ENCODE results near the gene AGBL3. TPM values are rescaled to one million over a fixed set of nuclear protein-coding genes. Genes with fewer than 3 reads are reported as not detected.

Gene AGBL3
- total and polyA plus RNA-seq, 2 of the 8 experiments (the other 6 are each of a cell fraction or from before 2014, with no cell fraction given), result 1.1 to 1.9 TPM

GRCh38 chr7:135158874-135159273 lies 172.6 kb downstream of the AGBL3 start:
- Histone ChIP-seq H3K27ac (ENCODE audit: low read depth, low read length) (no peak overlapping the region), H3K23ac (ENCODE audit: insufficient read length) (no peak overlapping the region), H3K36me3 (ENCODE audit: control insufficient read depth in 2 of 4, insufficient read depth in 4 of 4, low read length in 3 of 4) (peaks cover 0 to 7% (median 3%) of the 10 kb centered on the region in 4 experiments; a peak in 4 of 8 replicates), H2BK120ac (replicated peaks; ENCODE audit: low read depth, low read length) (no peak overlapping the region), H4K5ac (ENCODE audit: insufficient read length, low read depth, low read length) (no peak overlapping the region), H4K91ac (replicated peaks; ENCODE audit: insufficient read length, low read length) (no peak overlapping the region), H3K4me3 (ENCODE audit: extremely low read depth in 1 of 4, insufficient read depth in 2 of 4, low read depth in 3 of 4, low read length in 4 of 4) (no peak overlapping the region), H3K79me1 (ENCODE audit: low read depth, low read length) (no peaks in the 10 kb centered on the region; the same call in 1 of the 2 replicates), H3K79me2 (ENCODE audit: control insufficient read depth in 1 of 2, insufficient read depth in 2 of 2, low read length in 2 of 2) (no peaks in the 10 kb centered on the region), H3K56ac (replicated peaks; ENCODE audit: insufficient read length, low read depth, low read length) (no peak overlapping the region), H3K4me1 (replicated peaks in 1 of 4; ENCODE audit: control insufficient read depth in 3 of 4, insufficient read depth in 4 of 4, low read length in 3 of 4) (0 out of 7 replicates have a peak, but pooled peaks cover 0 to 2% (median 0%) of the 10 kb centered on the region in 4 experiments), H2BK15ac (ENCODE audit: low read length) (no peak overlapping the region), H4K20me1 (replicated peaks in 1 of 2; ENCODE audit: control insufficient read depth in 1 of 2, insufficient read depth in 2 of 2, low read length in 2 of 2) (no peaks in the 10 kb centered on the region), H2BK12ac (ENCODE audit: low read depth, low read length) (no peak overlapping the region), H4K8ac (ENCODE audit: extremely low read depth, insufficient read depth, low read length) (no peak overlapping the region), H3K18ac (ENCODE audit: extremely low read depth, low read length) (no peak overlapping the region), H3K9me3 (ENCODE audit: insufficient read depth in 2 of 2, low read depth in 1 of 2, low read length in 1 of 2) (peaks cover 22 to 25% of the 10 kb centered on the region in 2 experiments), H3K27me3 (replicated peaks in 1 of 4; ENCODE audit: control insufficient read depth in 3 of 4, extremely low read depth in 1 of 4, insufficient read depth in 3 of 4, low read length in 3 of 4) (no peaks in the 10 kb centered on the region), H3K4ac (replicated peaks; ENCODE audit: insufficient read length, low read depth, low read length) (no peak overlapping the region), H2BK5ac (ENCODE audit: low read depth, low read length) (no peak overlapping the region), H3K9ac (replicated peaks in 1 of 4; ENCODE audit: extremely low read depth in 1 of 4, low read depth in 3 of 4, low read length in 3 of 4) (no peak overlapping the region), H2BK20ac (ENCODE audit: low read length) (no peak overlapping the region), H2AK5ac (ENCODE audit: low read depth, low read length) (no peak overlapping the region), H3K23me2 (ENCODE audit: low read depth, low read length) (no peaks in the 10 kb centered on the region), H3K14ac (ENCODE audit: insufficient read length) (no peak overlapping the region), H2AFZ (ENCODE audit: low read length) (no peak overlapping the region), H3K4me2 (ENCODE audit: insufficient read depth in 1 of 2, low read depth in 2 of 2, low read length in 2 of 2) (no peak overlapping the region)
- POLR2A ChIA-PET (ENCODE audit: partially characterized antibody), result interaction anchor here (1.4 to 5.7 kb wide), 2 partner anchors 11 kb away, joined by 4 to 32 read pairs; partner anchors contain the start of genes CYREN and TMEM140
- FAIRE-seq, result no peak
- no peak for DNase-seq (ENCODE audit: low read depth in 1 of 2, low spot score in 2 of 2)
- TF ChIP-seq CBX5 (IDR thresholded peaks at IDR 0.05; ENCODE audit: low read depth, low read length), result no peak
- no peak for TF ChIP-seq EP300 (IDR thresholded peaks at IDR 0.05; ENCODE audit: borderline replicate concordance in 1 of 2, low read depth in 2 of 2, low read length in 2 of 2)
- TF ChIP-seq CTBP2 (IDR thresholded peaks at IDR 0.05; ENCODE audit: borderline replicate concordance, insufficient read depth, insufficient read length, low read length), result no peak
- TF ChIP-seq PHF8 (conservative IDR thresholded peaks at IDR 0.05; ENCODE audit: low read depth, low read length), result no peak
- no peak for TF ChIP-seq KDM5A (IDR thresholded peaks at IDR 0.05; ENCODE audit: low read length)
- no peak for TF ChIP-seq SUZ12 (IDR thresholded peaks at IDR 0.05; ENCODE audit: low read length)
- TF ChIP-seq TAF1 (IDR thresholded peaks at IDR 0.05; ENCODE audit: low read depth, low read length), result no peak
- TF ChIP-seq JUN (IDR thresholded peaks at IDR 0.05; ENCODE audit: low read depth, low read length), result no peak
- no peak for TF ChIP-seq POU5F1 (IDR thresholded peaks at IDR 0.05; ENCODE audit: low read depth, low read length)
- no peak for TF ChIP-seq SIN3A (conservative IDR thresholded peaks at IDR 0.05 in 1 of 2, IDR thresholded peaks at IDR 0.05 in 1 of 2; ENCODE audit: low read depth in 1 of 2, low read length in 2 of 2)
- no peak for TF ChIP-seq POLR2AphosphoS5 (IDR thresholded peaks at IDR 0.05; ENCODE audit: low read depth, low read length)
- no peak for TF ChIP-seq RBBP5 (IDR thresholded peaks at IDR 0.05; ENCODE audit: borderline replicate concordance, low read depth, low read length)
- 88% methylated on average over 6 of the region's 6 CpGs; no CpG with 5 or more reads in 1 of the 2 experiments for WGBS, 2 experiments (ENCODE audit: extremely low coverage in 1 of 2, insufficient coverage in 1 of 2, insufficient read length in 1 of 2, insufficient replicate concordance in 2 of 2, low coverage in 1 of 2, low lambda C conversion rate in 2 of 2, missing lambda C conversion rate in 1 of 2)
- CTCF ChIA-PET (ENCODE audit: partially characterized antibody), result interaction anchor here (3.5 kb wide), 1 partner anchor 10 kb away, joined by 12 read pairs; no protein-coding TSS in a partner anchor

Data from H1 (cell line).